ENCODE measurements around the gene HECTD1. TPM values are rescaled to one million over a fixed set of nuclear protein-coding genes. Genes with fewer than 3 reads are reported as not detected.

Gene HECTD1
- total and polyA plus RNA-seq, 9 of the 15 experiments (the other 6 are each of a cell fraction or from before 2014, with no cell fraction given), result 27.9 to 111 (median 78.1) TPM

DNA sequence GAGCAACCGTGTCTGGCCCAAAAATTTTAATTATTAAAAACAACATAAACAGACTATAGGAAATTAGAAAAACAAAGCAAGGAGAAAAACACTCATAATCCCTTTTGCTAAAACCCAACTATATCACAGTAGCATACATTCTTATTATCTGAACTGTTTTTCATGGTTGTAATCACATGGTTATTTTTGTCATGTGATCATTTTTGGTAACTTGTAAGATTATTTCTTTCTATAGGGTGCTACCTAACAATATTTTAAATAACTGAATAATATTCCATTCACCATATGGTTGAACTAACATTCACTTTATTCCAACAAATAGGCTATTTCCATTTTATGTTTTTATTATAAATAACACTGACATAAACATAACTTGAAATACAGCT lies 23.0 kb upstream of the HECTD1 start (continued):
- TF ChIP-seq, protein P1, sequence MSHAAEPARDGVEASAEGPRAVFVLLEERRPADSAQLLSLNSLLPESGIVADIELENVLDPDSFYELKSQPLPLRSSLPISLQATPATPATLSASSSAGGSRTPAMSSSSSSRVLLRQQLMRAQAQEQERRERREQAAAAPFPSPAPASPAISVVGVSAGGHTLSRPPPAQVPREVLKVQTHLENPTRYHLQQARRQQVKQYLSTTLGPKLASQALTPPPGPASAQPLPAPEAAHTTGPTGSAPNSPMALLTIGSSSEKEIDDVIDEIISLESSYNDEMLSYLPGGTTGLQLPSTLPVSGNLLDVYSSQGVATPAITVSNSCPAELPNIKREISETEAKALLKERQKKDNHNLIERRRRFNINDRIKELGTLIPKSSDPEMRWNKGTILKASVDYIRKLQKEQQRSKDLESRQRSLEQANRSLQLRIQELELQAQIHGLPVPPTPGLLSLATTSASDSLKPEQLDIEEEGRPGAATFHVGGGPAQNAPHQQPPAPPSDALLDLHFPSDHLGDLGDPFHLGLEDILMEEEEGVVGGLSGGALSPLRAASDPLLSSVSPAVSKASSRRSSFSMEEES (CRISPR knock-in tag; IDR thresholded peaks at IDR 0.05), result peak; percentile 82
- TF ChIP-seq FOXJ3 (CRISPR knock-in tag; IDR thresholded peaks at IDR 0.05) (no peak), ZNF445 (CRISPR knock-in tag; IDR thresholded peaks at IDR 0.05; ENCODE audit: low read depth) (no peak), RAD51 (IDR thresholded peaks at IDR 0.05; ENCODE audit: borderline replicate concordance, low read depth) (peak; percentile 47; the same call in 1 of the 2 replicates), TOE1 (IDR thresholded peaks at IDR 0.05; ENCODE audit: borderline replicate concordance) (peak; percentile 70; the same call in 1 of the 2 replicates), TOE1 (CRISPR knock-in tag; IDR thresholded peaks at IDR 0.05; ENCODE audit: borderline replicate concordance, low read depth) (no peak), ETV1 (tag; conservative IDR thresholded peaks at IDR 0.05; ENCODE audit: low read depth) (no peak)
- TF ChIP-seq, protein P2, sequence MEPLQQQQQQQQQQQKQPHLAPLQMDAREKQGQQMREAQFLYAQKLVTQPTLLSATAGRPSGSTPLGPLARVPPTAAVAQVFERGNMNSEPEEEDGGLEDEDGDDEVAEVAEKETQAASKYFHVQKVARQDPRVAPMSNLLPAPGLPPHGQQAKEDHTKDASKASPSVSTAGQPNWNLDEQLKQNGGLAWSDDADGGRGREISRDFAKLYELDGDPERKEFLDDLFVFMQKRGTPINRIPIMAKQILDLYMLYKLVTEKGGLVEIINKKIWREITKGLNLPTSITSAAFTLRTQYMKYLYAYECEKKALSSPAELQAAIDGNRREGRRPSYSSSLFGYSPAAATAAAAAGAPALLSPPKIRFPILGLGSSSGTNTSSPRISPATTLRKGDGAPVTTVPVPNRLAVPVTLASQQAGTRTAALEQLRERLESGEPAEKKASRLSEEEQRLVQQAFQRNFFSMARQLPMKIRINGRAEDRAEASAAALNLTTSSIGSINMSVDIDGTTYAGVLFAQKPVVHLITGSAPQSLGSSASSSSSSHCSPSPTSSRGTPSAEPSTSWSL (CRISPR knock-in tag; IDR thresholded peaks at IDR 0.05; ENCODE audit: borderline replicate concordance), result no peak

All from K562 (cell line).